ENCODE measurements around the gene MRPL19. TPM values are rescaled to one million over a fixed set of nuclear protein-coding genes. Genes with fewer than 3 reads are reported as not detected.
A peak's percentile ranks its signal among the peaks of the same experiment; 100 is the strongest.

Gene MRPL19
- total and polyA plus RNA-seq, 2 donors (not counting 3 experiments of a cell fraction or from before 2014, with no cell fraction given), result 13.0 to 52.3 TPM

DNA sequence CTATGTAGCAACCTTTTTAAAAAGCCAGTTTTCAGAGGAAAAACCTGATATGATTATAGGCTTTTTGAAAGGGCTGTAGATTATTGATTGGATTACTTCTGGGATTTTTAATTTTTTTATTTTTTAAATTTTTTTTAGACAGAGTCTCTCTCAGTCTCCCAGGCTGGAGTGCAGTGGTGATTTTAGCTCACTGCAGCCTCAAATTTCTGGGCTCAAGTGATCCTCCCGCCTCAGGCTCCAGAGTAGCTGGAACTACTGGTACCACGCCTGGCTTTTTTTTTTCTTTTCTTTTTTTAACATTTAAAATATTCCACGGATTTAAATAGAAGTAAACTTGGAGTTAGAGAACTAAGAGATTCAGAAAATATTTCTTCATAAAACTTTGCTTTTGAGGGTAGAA, 1.2 kb downstream of the MRPL19 start:
- H3K4me2 ChIP-seq (ENCODE audit: insufficient read depth, low read length), result peak overlapping the region; percentile 95
- intact Hi-C loops (cut with micrococcal nuclease), result no loop called here
- TF ChIP-seq POLR2AphosphoS5 (IDR thresholded peaks at IDR 0.05; ENCODE audit: insufficient read depth, low read depth, low read length), result no peak
- TF ChIP-seq, protein P1, sequence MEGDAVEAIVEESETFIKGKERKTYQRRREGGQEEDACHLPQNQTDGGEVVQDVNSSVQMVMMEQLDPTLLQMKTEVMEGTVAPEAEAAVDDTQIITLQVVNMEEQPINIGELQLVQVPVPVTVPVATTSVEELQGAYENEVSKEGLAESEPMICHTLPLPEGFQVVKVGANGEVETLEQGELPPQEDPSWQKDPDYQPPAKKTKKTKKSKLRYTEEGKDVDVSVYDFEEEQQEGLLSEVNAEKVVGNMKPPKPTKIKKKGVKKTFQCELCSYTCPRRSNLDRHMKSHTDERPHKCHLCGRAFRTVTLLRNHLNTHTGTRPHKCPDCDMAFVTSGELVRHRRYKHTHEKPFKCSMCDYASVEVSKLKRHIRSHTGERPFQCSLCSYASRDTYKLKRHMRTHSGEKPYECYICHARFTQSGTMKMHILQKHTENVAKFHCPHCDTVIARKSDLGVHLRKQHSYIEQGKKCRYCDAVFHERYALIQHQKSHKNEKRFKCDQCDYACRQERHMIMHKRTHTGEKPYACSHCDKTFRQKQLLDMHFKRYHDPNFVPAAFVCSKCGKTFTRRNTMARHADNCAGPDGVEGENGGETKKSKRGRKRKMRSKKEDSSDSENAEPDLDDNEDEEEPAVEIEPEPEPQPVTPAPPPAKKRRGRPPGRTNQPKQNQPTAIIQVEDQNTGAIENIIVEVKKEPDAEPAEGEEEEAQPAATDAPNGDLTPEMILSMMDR (IDR thresholded peaks at IDR 0.05; ENCODE audit: extremely low read depth in 1 of 2, insufficient read depth in 1 of 2, low read depth in 1 of 2, low read length in 2 of 2), result no peak
- no peak for TF ChIP-seq JUN (IDR thresholded peaks at IDR 0.05; ENCODE audit: borderline replicate concordance, insufficient read depth, insufficient read length, low read depth)
- TF ChIP-seq EZH2 (IDR thresholded peaks at IDR 0.05; ENCODE audit: borderline replicate concordance, low read depth, low read length, severe bottlenecking), result no peak
- TF ChIP-seq GATA2 (IDR thresholded peaks at IDR 0.05; ENCODE audit: insufficient read depth, insufficient read length, low read depth, low read length), result no peak
- TF ChIP-seq FOS (IDR thresholded peaks at IDR 0.05; ENCODE audit: borderline replicate concordance, insufficient read depth, low read length), result no peak
- TF ChIP-seq POLR2A (IDR thresholded peaks at IDR 0.05; ENCODE audit: low read depth, low read length), result no peak
- no peak for TF ChIP-seq MYC (IDR thresholded peaks at IDR 0.05; ENCODE audit: low read depth, low read length)
- TF ChIP-seq, protein P2, sequence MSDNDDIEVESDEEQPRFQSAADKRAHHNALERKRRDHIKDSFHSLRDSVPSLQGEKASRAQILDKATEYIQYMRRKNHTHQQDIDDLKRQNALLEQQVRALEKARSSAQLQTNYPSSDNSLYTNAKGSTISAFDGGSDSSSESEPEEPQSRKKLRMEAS (IDR thresholded peaks at IDR 0.05; ENCODE audit: insufficient read depth, insufficient read length), result no peak
- H3K4me1 ChIP-seq (ENCODE audit: control insufficient read depth, extremely low read depth, insufficient read depth, low read length), result peaks cover 9% of the 10 kb centered on the region
- H3K4me3 ChIP-seq (replicated peaks in 1 of 3; ENCODE audit: insufficient read depth in 1 of 3, low read depth in 1 of 3, low read length in 3 of 3), result peak overlapping the region in 2 of 3 experiments; percentile 72 to 78
- BruUV-seq (replicated peaks), result no TSS peak
- peaks cover 4% of the 10 kb centered on the region for H3K9me1 ChIP-seq (replicated peaks; ENCODE audit: control insufficient read depth, extremely low read depth, insufficient read depth, low read length)
- H2AFZ ChIP-seq (ENCODE audit: low read depth, low read length), result no peak overlapping the region
- dilution Hi-C loops (cut with MboI; ENCODE audit: extremely low pct_ligation_motif_present, low sequenced_read_pairs), result no loop called here
- H3K27me3 ChIP-seq (ENCODE audit: control insufficient read depth in 2 of 2, insufficient read depth in 2 of 2, low read length in 2 of 2), result no peaks in the 10 kb centered on the region
- H3K27ac ChIP-seq (ENCODE audit: insufficient read depth, low read depth, low read length), result no peak overlapping the region
- ChIA-PET POLR2A (no interaction called here), CTCF (interaction anchor here (1.6 to 1.7 kb wide), 2 partner anchors 8 to 20 kb away, joined by 6 to 9 read pairs; no protein-coding TSS in a partner anchor)
- DNase-seq (ENCODE audit: low read depth, low spot score), result no peak
- H3K9ac ChIP-seq (replicated peaks; ENCODE audit: extremely low read depth, insufficient read depth, low read length), result peak overlapping the region; percentile 68
- H3K9me3 ChIP-seq (replicated peaks; ENCODE audit: control insufficient read depth, insufficient read depth, low read length), result no peaks in the 10 kb centered on the region
- peaks cover 18% of the 10 kb centered on the region for H3K79me2 ChIP-seq (ENCODE audit: control insufficient read depth, insufficient read depth, low read length)
- H3K36me3 ChIP-seq (ENCODE audit: control insufficient read depth in 2 of 2, extremely low read depth in 1 of 2, insufficient read depth in 2 of 2, low read length in 2 of 2), result peaks cover 9 to 16% of the 10 kb centered on the region in 2 experiments
- FAIRE-seq, result no peak
- no peaks in the 10 kb centered on the region for H4K20me1 ChIP-seq (replicated peaks; ENCODE audit: control insufficient read depth, extremely low read depth, insufficient read depth, low read length)

Measured in endothelial cell of umbilical vein (primary cell).